Neutrophil (primary cell): ENCODE data around the gene YES1.

Source experiments
- H3K27ac ChIP-seq: fragments of 200-600 bp; sonication (generic); 2 replicates; pipeline ENCODE4 v1.5.1; 2016; ENCODE audit warnings: mild to moderate bottlenecking, moderate library complexity
- H3K27me3 ChIP-seq: fragments of 200-600 bp; sonication (generic); 2 replicates; pipeline ENCODE4 v1.6.0; 2016; ENCODE audit warnings: mild to moderate bottlenecking
- H3K36me3 ChIP-seq: fragments of 200-600 bp; sonication (generic); 2 replicates; pipeline ENCODE4 v1.5.1; 2017
- H3K4me1 ChIP-seq, 2 experiments: fragments of 200-600 bp in 1 of 2; sonication (generic) in 1 of 2; 1 replicate in 1 of 2; 2 replicates in 1 of 2; pipeline versions ENCODE4 v1.5.1 to v1.6.1; 2013 to 2016; ENCODE audit warnings: low read depth in 1 of 2, low read length in 1 of 2, mild to moderate bottlenecking in 1 of 2, moderate library complexity in 1 of 2; ENCODE audit not compliant: control insufficient read depth in 1 of 2, insufficient read depth in 1 of 2
- H3K4me3 ChIP-seq, 2 experiments: fragments of 200-600 bp in 1 of 2; sonication (generic) in 1 of 2; 1 replicate in 1 of 2; 2 replicates in 1 of 2; pipeline ENCODE4 v1.5.1; 2013 to 2016; ENCODE audit warnings: low read depth in 1 of 2, low read length in 1 of 2, mild to moderate bottlenecking in 1 of 2, moderate library complexity in 1 of 2
- H3K9me3 ChIP-seq: fragments of 200-600 bp; sonication (generic); 2 replicates; pipeline ENCODE4 v1.5.1; 2016
- TF ChIP-seq, protein P1 (sequence below): fragments of 200-600 bp; sonication (generic); IDR thresholded peaks from 2 replicates; pipeline ENCODE4 v1.5.1; 2016; ENCODE audit warnings: antibody characterized with exemption

The YES1 gene

DNA sequence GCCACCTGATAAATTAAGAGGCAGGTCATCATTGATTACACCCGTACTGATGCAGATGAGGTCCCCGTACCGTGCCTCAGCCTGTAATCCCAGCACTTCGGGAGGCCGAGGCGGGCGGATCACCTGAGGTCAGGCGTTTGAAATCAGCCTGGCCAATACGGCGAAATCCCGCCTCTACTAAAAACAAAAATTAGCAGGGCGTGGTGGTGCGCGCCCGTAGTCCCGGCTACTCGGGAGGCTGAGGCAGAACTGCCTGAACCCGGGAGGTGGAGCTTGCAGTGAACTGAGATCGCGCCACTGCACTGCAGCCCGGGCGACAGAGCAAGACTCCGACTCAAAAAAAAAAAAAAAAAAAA is 98.9 kb downstream of the YES1 start:
- peaks cover 52% of the 10 kb centered on the region for H3K27me3 ChIP-seq
- H3K36me3 ChIP-seq = no peaks in the 10 kb centered on the region
- peaks cover 9 to 15% of the 10 kb centered on the region in 2 experiments for H3K4me1 ChIP-seq
- no peaks in the 10 kb centered on the region for H3K9me3 ChIP-seq
- H3K27ac ChIP-seq = no peak overlapping the region
- TF ChIP-seq, protein P1, sequence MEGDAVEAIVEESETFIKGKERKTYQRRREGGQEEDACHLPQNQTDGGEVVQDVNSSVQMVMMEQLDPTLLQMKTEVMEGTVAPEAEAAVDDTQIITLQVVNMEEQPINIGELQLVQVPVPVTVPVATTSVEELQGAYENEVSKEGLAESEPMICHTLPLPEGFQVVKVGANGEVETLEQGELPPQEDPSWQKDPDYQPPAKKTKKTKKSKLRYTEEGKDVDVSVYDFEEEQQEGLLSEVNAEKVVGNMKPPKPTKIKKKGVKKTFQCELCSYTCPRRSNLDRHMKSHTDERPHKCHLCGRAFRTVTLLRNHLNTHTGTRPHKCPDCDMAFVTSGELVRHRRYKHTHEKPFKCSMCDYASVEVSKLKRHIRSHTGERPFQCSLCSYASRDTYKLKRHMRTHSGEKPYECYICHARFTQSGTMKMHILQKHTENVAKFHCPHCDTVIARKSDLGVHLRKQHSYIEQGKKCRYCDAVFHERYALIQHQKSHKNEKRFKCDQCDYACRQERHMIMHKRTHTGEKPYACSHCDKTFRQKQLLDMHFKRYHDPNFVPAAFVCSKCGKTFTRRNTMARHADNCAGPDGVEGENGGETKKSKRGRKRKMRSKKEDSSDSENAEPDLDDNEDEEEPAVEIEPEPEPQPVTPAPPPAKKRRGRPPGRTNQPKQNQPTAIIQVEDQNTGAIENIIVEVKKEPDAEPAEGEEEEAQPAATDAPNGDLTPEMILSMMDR = no peak
- peak overlapping the region in 1 of 2 experiments; percentile 34 for H3K4me3 ChIP-seq

DNA sequence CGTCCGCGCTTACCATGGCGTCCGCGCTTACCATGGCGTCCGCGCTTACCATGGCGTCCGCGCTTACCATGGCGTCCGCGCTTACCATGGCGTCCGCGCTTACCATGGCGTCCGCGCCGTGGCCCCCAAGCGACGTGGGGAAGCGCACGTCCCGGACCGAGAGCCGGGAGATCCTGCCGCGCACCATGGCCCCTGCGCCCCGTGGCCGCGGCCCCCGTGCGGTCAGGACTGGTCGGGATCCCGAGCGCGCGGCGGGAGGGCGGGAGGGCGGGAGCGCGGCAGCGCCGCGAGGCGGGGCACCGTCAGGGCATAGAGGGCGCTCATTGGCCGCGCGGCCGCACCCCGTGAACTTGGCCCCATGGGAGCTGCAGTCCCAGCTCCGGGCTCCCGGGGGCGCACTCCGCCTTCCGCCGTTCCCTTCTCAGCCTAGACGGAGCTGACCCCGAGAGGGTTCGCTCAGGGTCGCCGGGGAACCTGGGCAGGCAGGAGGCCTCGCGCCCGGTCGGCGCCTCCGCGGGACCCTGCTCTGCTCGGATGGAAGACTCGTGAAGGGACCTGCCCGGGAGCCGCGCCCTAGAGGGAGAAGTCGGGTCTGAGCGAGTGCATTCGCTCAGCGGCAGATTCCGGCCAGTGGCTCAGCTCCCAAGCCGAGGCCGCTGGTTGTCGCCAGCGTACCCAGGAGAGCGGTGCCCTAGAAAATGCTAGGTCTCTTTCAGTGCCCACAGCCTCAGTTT is 99.5 kb downstream of the YES1 start, which contains the start of gene ENOSF1:
ENOSF1 (minus strand) TSS at position 230 of the 734 bp plus-strand sequence; CDS start at position 187, 43 bp downstream.
- no peaks in the 10 kb centered on the region for H3K36me3 ChIP-seq
- H3K9me3 ChIP-seq = no peaks in the 10 kb centered on the region
- H3K27ac ChIP-seq = no peak within 1 kb of the TSS
- TF ChIP-seq, protein P1 = no peak
- peak within 1 kb of the TSS; percentile 54 to 60 for H3K4me3 ChIP-seq
- H3K27me3 ChIP-seq = peaks cover 52% of the 10 kb centered on the region
- H3K4me1 ChIP-seq = peaks cover 9 to 15% of the 10 kb centered on the region in 2 experiments

DNA sequence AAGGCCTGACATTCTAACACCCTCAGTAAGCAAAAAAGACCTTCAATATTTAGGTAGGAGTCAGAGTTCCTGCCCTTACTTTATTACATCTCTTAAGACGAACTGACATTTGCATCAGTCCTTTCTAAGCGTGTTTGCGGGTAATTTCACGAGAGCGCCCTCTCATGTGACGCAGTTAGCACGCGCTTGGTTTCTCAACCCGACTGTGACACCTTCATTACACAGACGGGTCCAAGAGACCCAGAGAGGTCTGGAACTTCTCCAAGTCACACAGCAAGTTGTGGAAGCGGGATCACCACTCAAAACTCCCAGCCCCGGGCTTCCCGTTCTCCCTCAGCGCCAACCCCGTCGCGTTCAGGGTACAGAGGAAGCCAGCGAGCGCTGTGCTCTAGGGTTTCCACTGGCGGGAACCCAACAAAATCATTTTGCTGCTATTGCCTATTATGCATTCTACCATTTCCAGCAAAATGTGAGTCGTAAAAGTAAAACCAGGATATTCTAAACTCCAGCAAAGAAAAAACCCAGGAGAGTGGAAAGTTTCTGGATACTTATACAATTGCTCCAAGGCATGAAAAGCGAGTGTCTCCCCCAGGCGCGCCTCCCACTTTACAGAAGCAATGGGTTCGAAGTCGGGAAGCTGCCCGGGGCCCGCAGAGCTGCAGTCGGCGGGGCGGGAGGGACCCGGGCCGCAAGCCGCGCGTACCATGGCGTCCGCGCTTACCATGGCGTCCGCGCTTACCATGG is 100.2 kb downstream of the YES1 start:
- peak overlapping the region; percentile 54 to 60 for H3K4me3 ChIP-seq
- no peak overlapping the region for H3K27ac ChIP-seq
- TF ChIP-seq, protein P1 = no peak
- H3K4me1 ChIP-seq = peaks cover 9 to 15% of the 10 kb centered on the region in 2 experiments
- peaks cover 52% of the 10 kb centered on the region for H3K27me3 ChIP-seq
- no peaks in the 10 kb centered on the region for H3K36me3 ChIP-seq
- H3K9me3 ChIP-seq = no peaks in the 10 kb centered on the region

DNA sequence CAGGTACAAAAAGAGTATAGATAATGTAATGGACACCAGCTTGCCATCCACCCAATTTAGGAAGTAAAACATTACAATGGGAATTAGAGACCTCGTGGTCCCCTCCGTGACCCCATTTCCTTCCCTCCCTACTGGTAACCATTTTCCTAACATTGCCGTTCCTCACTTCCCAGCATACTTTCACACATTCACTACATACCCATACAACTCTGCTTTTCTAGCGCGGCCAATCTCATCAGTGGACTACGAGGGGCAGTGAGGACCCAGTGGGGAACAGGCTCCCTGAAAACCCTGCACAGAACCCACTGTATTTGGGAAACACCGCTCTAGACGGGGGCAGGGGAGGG is 100.8 kb downstream of the YES1 start:
- no peak overlapping the region for H3K27ac ChIP-seq
- no peaks in the 10 kb centered on the region for H3K36me3 ChIP-seq
- TF ChIP-seq, protein P1 = no peak
- H3K4me3 ChIP-seq = peak overlapping the region in 1 of 2 experiments; percentile 54
- peaks cover 48% of the 10 kb centered on the region for H3K27me3 ChIP-seq
- H3K9me3 ChIP-seq = no peaks in the 10 kb centered on the region
- H3K4me1 ChIP-seq = peaks cover 9 to 15% of the 10 kb centered on the region in 2 experiments

DNA sequence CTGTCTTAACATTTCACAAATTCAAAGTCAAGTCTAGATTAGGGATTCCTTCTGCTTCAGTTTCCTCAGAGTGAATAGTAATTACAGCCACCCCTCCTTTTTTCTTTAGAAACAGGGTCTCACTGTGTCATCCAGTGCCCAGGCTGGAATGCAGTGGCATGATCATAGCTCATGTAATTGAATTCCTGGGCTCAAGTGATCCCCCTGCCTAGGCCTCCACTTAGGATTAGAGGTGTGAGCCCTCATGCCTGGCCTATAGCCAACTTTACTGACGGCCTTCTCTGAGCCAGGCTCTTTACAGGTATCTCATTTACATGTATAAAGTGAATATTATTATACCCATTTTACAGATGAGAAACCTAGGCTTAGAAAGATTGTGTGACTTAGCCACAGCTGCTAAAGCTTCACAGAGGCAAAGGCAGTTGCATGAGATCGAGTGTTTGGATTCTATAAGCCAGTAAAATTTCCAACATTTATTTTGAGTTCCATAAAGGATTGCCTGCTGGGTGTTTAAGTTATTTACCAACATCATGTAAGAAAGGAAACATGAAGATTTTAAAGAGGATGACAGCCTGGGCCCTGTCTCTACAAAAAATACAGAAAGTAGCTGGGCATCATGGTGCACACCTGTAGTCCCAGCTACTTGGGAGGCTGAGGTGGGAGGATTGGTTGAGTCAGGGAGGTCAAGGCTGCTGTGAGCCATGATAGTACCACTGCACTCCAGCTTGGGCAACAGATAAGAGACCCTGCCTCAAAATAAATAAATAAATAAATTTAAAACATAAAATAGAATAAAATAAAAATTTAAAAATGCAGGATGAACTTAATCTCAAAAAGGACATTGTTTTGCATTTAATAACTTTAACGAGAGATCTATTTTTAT is 101.4 kb downstream of the YES1 start:
- no peaks in the 10 kb centered on the region for H3K36me3 ChIP-seq

More for the DNA sequence above, 101.4 kb downstream of the YES1 start:
- Histone ChIP-seq H3K27ac (no peak overlapping the region), H3K4me3 (no peak overlapping the region), H3K4me1 (peaks cover 9 to 15% of the 10 kb centered on the region in 2 experiments), H3K9me3 (no peaks in the 10 kb centered on the region), H3K27me3 (peaks cover 42% of the 10 kb centered on the region)
- TF ChIP-seq, protein P1 = no peak
